Prostate gland (tissue), 2 donors: ENCODE results near the gene CAPN15. TPM values are rescaled to one million over a fixed set of nuclear protein-coding genes. Genes with fewer than 3 reads are reported as not detected.
A peak's percentile ranks its signal among the peaks of the same experiment; 100 is the strongest.

Experiments used
- DNase-seq: peaks from one replicate; pipeline ENCODE4 v3.0.0-alpha.2; 2019; ENCODE audit warnings: low spot score
- H3K27ac ChIP-seq, 2 donors: fragments of 200-600 bp; sonication (generic); 2 replicates each; pipeline ENCODE4 v1.5.1; 2017 to 2019
- H3K27me3 ChIP-seq: fragments of 200-600 bp; sonication (generic); replicated peaks from 2 replicates; pipeline ENCODE4 v1.5.1; 2019; ENCODE audit not compliant: insufficient read depth
- H3K36me3 ChIP-seq, 2 donors: fragments of 200-600 bp; sonication (generic); 1 replicate in 1 of 2; 2 replicates in 1 of 2; pipeline versions ENCODE4 v1.5.1 to v1.8.1; 2017 to 2019
- H3K4me1 ChIP-seq: fragments of 200-600 bp; sonication (generic); replicated peaks from 2 replicates; pipeline ENCODE4 v1.5.1; 2019
- H3K4me3 ChIP-seq, 2 donors: fragments of 200-600 bp; sonication (generic); 2 replicates each; pipeline ENCODE4 v1.5.1; 2017 to 2019
- H3K9me3 ChIP-seq: fragments of 200-600 bp; sonication (generic); 2 replicates; pipeline ENCODE4 v1.5.1; 2017
- CTCF ChIP-seq, 4 experiments: fragments of 200-600 bp in 2 of 4; fragments of 450-650 bp in 2 of 4; sonication (generic) in 2 of 4; IDR thresholded peaks; 1 replicate in 3 of 4; 2 replicates in 1 of 4; pipeline ENCODE4 v1.5.1; 2016 to 2019; ENCODE audit warnings: antibody characterized with exemption in 4 of 4, mild to moderate bottlenecking in 2 of 4, moderate library complexity in 2 of 4
- POLR2A ChIP-seq: fragments of 450-650 bp; IDR thresholded peaks from one replicate; pipeline ENCODE4 v1.6.1; 2016; ENCODE audit warnings: antibody characterized with exemption, mild to moderate bottlenecking
- POLR2AphosphoS5 ChIP-seq: sonication (generic); formaldehyde crosslinking; IDR thresholded peaks from one replicate; pipeline ENCODE4 v1.6.1; 2017; ENCODE audit warnings: antibody characterized with exemption
- WGBS: methylation state at CpG from one replicate; pipeline ENCODE4 v1.1.5; 2018; 5-methylcytosine and 5-hydroxymethylcytosine counted together
- intact Hi-C: fragments of 100-400 bp; cut with DNase I; formaldehyde crosslinking; loops from one replicate; pipeline ENCODE4 v1.14.2; 2022
- total RNA-seq, 2 donors: library from RNA; depleted of rRNA; stranded (reverse); fragments of >200 nt; gene quantifications; one replicate each; pipeline ENCODE4 v1.1.0, GENCODE V29; 2016

Gene CAPN15
- total RNA-seq, 2 donors from 2014 or later: 59.7 to 80.7 TPM

- TF ChIP-seq POLR2AphosphoS5 (peak; percentile 4), CTCF (IDR thresholded peaks at IDR 0.05) (peak in 1 of 4 experiments; percentile 22), POLR2A (no peak)
- WGBS: under 1% methylated on average over 51 of the region's 67 CpGs
- Histone ChIP-seq H3K27ac (peak within 1 kb of the TSS; percentile 95 to 98), H3K36me3 (no peaks in the 10 kb centered on the region), H3K27me3 (no peaks in the 10 kb centered on the region), H3K4me1 (peaks cover 16% of the 10 kb centered on the region), H3K4me3 (peak within 1 kb of the TSS; percentile 70 to 87), H3K9me3 (no peaks in the 10 kb centered on the region)
- intact Hi-C loops: loop anchor here (2.0 kb wide), 1 partner anchor 47 kb away; the partner anchor contains the start of gene METTL26
- peak; percentile 99 for DNase-seq
Measured at GRCh38 chr16:589658-590187, 62.2 kb downstream of the CAPN15 start, which contains the start of gene RAB40C. RAB40C (plus strand) TSS chr16:590066; CDS start chr16:590292, 226 bp downstream.

GRCh38 chr16:590188-590814, 62.8 kb downstream of the CAPN15 start:
- Histone ChIP-seq H3K4me3 (peak overlapping the region; percentile 70 to 87), H3K27ac (peak overlapping the region; percentile 87 to 89), H3K36me3 (no peaks in the 10 kb centered on the region), H3K4me1 (peaks cover 16% of the 10 kb centered on the region), H3K27me3 (no peaks in the 10 kb centered on the region), H3K9me3 (no peaks in the 10 kb centered on the region)
- TF ChIP-seq CTCF (IDR thresholded peaks at IDR 0.05) (no peak), POLR2A (peak; percentile 57)
- DNase-seq: no peak
- WGBS: 1% methylated on average over 38 of the region's 71 CpGs
- intact Hi-C loops: no loop called here

- Histone ChIP-seq H3K36me3 (no peaks in the 10 kb centered on the region), H3K27me3 (no peaks in the 10 kb centered on the region), H3K4me3 (peak overlapping the region; percentile 70 to 87), H3K4me1 (peaks cover 16% of the 10 kb centered on the region), H3K9me3 (no peaks in the 10 kb centered on the region), H3K27ac (peak overlapping the region; percentile 87 to 89)
- intact Hi-C loops: no loop called here
- TF ChIP-seq POLR2AphosphoS5 (no peak), POLR2A (no peak), CTCF (IDR thresholded peaks at IDR 0.05) (no peak)
- DNase-seq: no peak
- WGBS: 36% methylated on average over 10 of the region's 10 CpGs
Measured at GRCh38 chr16:590815-591200, 63.3 kb downstream of the CAPN15 start.

GRCh38 chr16:591231-591630, 63.7 kb downstream of the CAPN15 start:
- peak overlapping the region; percentile 70 to 87 for H3K4me3 ChIP-seq
- TF ChIP-seq CTCF (IDR thresholded peaks at IDR 0.05) (no peak), POLR2A (no peak), POLR2AphosphoS5 (no peak)
- DNase-seq: no peak
- H3K4me1 ChIP-seq: peaks cover 16% of the 10 kb centered on the region
- no peaks in the 10 kb centered on the region for H3K9me3 ChIP-seq
- no peaks in the 10 kb centered on the region for H3K27me3 ChIP-seq
- intact Hi-C loops: no loop called here
- 52% methylated on average over 8 of the region's 8 CpGs for WGBS
- peak overlapping the region; percentile 87 to 89 for H3K27ac ChIP-seq
- peaks cover 0 to under 1% of the 10 kb centered on the region in 2 donors for H3K36me3 ChIP-seq
